Hepatocyte (in vitro differentiated cells): Measurements from ENCODE around the gene PSMA1.

Source experiments
- EZH2phosphoT487 ChIP-seq: fragments of 200-600 bp; sonication (generic); IDR thresholded peaks from one replicate; pipeline ENCODE4 v1.6.1; 2018; ENCODE audit warnings: antibody characterized with exemption, mild to moderate bottlenecking, low read depth, moderate library complexity; ENCODE audit not compliant: unreplicated experiment, severe bottlenecking
- TF ChIP-seq, protein P1 (sequence below): fragments of 200-600 bp; sonication (generic); IDR thresholded peaks from 2 replicates; pipeline ENCODE4 v1.5.1; 2016; ENCODE audit warnings: antibody characterized with exemption, mild to moderate bottlenecking; ENCODE audit not compliant: poor library complexity

DNA sequence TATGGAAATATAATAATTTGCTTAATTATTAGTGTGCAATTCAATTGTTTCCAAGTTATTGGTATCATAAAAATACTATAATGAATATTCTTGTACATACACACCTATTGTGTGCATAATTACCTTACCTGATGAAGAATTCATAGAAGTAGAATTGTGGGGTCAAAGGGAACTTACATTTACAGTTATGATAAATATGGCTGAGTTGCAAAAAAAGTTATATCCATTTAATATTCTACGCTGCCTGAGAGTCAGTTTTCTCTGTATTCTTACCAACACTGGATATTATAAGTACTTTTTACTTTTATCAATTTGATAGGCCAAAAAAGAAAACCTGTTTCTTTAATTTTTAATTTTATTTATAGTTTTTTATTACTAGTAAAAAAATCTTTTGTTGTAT, 2.1 kb upstream of the PSMA1 start:
- TF ChIP-seq, protein P1, sequence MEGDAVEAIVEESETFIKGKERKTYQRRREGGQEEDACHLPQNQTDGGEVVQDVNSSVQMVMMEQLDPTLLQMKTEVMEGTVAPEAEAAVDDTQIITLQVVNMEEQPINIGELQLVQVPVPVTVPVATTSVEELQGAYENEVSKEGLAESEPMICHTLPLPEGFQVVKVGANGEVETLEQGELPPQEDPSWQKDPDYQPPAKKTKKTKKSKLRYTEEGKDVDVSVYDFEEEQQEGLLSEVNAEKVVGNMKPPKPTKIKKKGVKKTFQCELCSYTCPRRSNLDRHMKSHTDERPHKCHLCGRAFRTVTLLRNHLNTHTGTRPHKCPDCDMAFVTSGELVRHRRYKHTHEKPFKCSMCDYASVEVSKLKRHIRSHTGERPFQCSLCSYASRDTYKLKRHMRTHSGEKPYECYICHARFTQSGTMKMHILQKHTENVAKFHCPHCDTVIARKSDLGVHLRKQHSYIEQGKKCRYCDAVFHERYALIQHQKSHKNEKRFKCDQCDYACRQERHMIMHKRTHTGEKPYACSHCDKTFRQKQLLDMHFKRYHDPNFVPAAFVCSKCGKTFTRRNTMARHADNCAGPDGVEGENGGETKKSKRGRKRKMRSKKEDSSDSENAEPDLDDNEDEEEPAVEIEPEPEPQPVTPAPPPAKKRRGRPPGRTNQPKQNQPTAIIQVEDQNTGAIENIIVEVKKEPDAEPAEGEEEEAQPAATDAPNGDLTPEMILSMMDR: no peak
- no peak for TF ChIP-seq EZH2phosphoT487
